ENCODE measurements around the gene MAPK8IP1.

The MAPK8IP1 gene

DNA sequence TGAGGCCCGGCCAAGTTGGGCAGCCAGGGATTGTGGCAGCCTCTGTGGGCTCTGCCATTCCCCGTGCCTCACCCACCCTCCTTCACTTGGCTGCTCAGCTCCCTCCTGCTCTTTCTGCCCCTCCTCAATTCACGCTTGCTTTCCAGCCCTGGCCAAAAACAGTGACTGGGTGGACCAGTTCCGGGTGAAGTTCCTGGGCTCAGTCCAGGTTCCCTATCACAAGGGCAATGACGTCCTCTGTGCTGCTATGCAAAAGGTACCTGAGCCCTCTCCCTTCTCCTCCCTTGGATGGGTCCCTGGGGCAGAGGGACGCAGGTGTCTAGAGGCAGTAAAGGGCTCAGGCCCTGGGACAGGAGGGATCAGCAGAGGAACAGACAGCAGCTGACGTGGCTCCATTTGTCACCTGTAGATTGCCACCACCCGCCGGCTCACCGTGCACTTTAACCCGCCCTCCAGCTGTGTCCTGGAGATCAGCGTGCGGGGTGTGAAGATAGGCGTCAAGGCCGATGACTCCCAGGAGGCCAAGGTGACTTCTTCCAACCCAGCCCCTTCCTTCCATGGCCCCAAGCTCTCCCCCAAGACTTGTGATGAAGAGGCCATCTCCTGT, 19.0 kb downstream of the MAPK8IP1 start:
- TF ChIP-seq, protein P1, sequence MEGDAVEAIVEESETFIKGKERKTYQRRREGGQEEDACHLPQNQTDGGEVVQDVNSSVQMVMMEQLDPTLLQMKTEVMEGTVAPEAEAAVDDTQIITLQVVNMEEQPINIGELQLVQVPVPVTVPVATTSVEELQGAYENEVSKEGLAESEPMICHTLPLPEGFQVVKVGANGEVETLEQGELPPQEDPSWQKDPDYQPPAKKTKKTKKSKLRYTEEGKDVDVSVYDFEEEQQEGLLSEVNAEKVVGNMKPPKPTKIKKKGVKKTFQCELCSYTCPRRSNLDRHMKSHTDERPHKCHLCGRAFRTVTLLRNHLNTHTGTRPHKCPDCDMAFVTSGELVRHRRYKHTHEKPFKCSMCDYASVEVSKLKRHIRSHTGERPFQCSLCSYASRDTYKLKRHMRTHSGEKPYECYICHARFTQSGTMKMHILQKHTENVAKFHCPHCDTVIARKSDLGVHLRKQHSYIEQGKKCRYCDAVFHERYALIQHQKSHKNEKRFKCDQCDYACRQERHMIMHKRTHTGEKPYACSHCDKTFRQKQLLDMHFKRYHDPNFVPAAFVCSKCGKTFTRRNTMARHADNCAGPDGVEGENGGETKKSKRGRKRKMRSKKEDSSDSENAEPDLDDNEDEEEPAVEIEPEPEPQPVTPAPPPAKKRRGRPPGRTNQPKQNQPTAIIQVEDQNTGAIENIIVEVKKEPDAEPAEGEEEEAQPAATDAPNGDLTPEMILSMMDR (IDR thresholded peaks at IDR 0.05), result no peak

GRCh38 chr11:45905095-45905494, 19.6 kb downstream of the MAPK8IP1 start:
- TF ChIP-seq, protein P1 (IDR thresholded peaks at IDR 0.05), result no peak

DNA sequence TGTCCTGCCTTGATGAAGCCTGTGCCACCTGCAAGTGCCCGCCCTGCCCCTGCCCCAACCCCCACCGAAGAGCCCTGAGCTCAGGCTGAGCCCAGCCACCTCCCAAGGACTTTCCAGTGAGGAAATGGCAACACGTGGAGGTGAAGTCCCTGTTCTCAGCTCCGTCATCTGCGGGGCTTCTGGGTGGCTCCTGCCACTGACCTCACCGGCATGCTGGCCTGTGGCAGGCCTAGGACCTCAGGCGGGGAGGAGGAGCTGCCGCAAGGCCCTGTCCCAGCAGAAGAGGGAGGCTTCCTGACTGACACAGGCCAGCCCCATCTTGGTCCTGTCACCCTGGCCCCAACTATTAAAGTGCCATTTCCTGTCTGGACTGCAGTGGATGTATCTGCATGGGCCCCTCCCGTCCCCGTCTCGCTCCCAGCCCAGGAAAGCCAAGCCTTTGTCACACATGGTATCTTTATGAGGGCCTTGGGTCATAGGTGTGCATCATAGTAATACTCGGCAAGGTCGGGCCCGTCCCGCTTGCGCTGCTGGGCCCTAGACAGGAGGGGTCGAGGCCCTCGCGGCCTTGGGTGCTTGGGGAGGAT, 20.7 kb downstream of the MAPK8IP1 start:
- TF ChIP-seq, protein P1 (IDR thresholded peaks at IDR 0.05), result no peak

- TF ChIP-seq, protein P1 (IDR thresholded peaks at IDR 0.05), result no peak
Observed at GRCh38 chr11:45906965-45907611, 21.6 kb downstream of the MAPK8IP1 start, which contains the start of gene FREY1. TSS of gene FREY1 (minus strand) at chr11:45907271. CDS start at chr11:45907245, 26 bp downstream.

DNA sequence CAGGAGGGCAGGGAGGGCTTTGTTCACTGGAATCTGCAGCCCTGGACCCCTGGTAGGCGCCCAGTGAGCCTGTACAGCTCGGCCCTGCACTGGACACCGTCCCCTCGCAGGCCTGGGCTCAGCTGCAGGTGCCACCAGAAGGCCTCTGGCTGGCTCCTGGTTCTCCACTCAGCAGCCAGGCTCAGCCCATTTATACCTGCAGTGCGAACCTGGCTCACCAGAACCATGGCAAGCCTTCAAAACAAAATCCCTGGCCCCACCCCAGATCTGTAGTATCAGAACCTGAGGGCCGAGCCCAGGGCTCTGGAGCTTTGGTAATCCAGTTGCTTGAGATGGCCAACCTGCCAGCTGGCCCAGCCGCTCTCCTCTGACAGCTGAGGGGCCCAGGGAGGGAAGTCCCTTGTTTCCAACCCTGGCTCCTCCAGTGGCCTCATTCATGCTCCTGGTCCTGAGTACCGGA, 22.5 kb downstream of the MAPK8IP1 start:
- TF ChIP-seq, protein P1 (IDR thresholded peaks at IDR 0.05), result no peak

GRCh38 chr11:45909594-45910475, 24.4 kb downstream of the MAPK8IP1 start:
- TF ChIP-seq, protein P1 (IDR thresholded peaks at IDR 0.05), result no peak

DNA sequence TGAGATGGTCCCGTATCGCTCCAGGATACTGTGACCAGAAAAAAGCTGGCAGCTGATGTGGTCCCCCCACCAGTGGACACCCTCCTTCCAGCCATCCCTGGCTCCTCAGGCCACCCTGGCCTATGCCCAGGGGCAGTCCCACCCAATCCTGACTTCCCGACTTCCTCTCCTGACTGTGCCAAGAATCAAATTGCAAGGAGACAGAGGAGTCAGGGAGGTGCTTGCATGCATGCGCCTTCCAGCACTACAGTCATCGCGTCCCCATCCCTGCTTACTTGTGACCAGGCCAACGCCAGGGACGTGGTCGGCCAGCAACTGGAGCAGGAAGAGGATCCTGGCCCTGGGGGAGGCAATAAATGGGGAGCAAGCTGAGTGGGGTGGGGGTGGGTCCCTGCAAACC, 25.2 kb downstream of the MAPK8IP1 start:
- TF ChIP-seq, protein P1 (IDR thresholded peaks at IDR 0.05), result no peak

All from LNCAP (cell line).